GM18511 (cell line): ENCODE data around the gene GRIA1.
"Not testable (repeated sequence)": the region's sequence is repeated elsewhere in the genome, so short reads cannot be mapped to it uniquely, and the experiment has no call there.

Source experiments
- ATAC-seq: cut with Tn5 transposase; IDR thresholded peaks from one replicate; pipeline ENCODE4 v1.9.1; 2021; ENCODE audit warnings: mild to moderate bottlenecking, moderate library complexity; ENCODE audit not compliant: unreplicated experiment

The GRIA1 gene

DNA sequence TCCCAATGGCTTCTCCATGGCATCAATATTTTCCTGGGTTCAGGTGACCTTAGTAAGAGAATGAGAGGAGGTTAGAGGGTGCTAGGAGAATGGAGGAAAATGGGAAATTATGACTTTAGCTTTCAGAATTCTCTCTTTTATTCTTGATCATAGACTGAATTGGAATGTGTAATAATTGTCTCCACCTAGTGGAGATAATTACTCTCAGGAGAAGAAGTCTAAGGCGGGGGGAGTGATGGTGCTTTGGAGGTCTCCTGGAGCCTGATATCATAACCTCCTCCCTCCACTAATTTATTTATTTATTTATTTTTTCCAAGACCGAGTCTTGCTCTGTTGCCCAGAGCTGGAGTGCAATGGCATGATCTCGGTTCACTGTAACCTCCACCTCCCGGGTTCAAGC is 221.3 kb downstream of the GRIA1 start:
- ATAC-seq = no peak

DNA sequence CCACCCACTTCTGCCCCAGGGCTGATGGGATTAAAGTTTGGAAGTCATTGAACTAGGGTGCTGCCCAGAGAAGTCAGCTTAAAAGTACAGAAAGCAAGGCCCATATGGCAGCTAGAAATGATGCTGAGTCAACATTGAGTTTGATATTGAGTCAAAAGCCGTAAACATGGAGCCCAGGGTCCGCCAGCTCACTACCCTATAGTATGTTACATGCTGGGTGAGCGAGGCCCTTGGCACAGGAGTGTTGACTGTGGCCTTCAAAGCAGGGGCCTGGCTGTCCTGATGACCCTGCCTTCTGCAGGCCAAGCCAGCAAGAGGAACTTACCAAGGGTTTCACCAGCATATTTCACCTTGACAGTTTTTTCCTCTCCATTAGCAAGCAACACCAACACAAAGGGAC is 222.5 kb downstream of the GRIA1 start:
- ATAC-seq = no peak

DNA sequence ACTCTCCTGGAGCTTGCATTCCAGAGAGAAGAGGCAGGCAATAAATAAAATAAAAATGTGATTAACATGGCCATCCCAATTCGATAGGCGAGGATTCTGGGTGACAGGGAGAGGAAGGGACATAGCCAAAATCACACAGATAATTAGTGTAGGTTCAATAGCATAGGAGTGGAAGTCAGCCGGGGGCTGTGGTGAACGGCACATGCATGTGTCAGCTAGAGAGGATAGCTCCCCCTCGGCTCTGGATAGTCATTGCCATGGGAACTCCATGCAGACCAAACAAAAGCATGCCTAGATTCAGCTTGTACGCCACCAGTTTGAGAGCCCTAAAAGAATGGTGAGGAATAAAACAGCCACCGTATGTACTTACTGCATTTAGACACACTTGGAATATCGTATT is 223.5 kb downstream of the GRIA1 start:
- ATAC-seq = no peak

DNA sequence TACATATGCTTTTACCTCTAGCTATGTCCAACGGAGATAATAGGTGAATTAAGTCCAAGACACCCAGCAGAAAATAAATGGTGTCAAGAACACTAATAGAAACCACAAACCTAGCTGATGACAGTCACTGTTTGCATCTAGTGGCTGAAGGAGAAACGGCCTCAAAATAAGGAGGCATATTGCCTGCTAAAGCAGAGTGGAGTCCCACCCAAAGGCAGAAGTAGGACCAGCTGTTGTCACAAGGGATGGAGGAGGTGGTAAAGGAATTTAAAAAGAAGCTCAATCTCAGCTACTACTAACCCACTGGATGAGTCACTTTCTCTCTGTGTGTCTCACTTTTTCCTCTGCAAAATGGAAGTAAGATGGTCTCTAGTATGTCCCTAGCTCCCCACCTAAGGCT is 224.3 kb downstream of the GRIA1 start:
- ATAC-seq = no peak

DNA sequence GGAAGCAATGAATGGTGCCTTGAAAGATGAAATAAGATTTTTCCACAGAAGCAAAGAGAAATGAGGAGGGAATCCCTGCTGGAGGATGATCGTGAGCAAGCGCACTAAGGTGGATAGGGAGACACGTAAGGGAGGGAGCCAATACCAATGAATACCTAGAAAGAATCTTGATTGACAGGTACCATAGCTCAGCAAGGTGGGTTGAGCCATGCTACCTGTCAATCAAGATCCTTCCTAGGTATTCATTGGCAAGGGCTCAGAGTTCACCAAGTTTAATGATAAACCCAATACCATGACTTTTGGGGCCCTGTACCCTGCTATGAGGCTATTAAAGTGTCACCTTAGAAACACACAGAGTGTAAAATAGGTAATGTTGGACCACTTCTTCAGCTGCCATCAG is 226.8 kb downstream of the GRIA1 start:
- no peak for ATAC-seq

DNA sequence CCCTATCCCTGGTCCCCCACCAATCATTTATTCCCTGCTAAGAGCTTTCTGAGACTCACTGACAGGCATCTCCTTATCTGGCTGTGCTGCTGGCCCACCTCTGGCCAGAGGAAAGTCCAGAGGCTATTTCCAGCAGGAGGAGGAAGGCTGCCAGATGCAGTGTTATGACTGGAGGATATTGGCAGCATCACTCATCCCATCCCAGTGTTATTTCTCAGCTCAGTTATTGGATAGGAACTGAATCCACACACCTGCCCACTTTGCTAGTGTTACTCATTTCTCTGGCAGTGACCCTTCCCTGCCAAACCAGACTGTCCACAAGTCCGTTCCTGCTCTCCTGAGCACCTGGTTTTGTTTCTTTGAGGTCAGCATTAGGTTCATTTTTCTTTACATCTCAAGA is 228.2 kb downstream of the GRIA1 start:
- no peak for ATAC-seq

DNA sequence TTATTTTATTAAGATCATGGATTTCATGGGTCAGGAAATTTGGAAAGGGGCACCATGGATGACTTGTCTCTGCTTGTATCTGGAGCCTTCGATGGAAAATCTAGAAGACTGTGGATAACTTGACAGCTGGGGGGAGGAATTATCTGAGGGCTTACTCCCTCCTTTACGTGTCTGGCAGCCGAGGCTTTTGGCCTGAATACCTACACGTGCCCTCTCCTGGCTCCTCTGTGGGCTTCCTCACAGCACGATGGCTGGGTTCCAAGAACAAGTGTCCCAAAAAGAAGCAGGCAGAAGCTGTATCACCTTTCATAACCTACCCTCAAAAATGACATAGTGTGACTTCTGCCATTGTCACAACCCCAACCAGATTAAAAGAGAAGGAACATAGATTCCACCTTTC is 228.9 kb downstream of the GRIA1 start:
- ATAC-seq = no peak

DNA sequence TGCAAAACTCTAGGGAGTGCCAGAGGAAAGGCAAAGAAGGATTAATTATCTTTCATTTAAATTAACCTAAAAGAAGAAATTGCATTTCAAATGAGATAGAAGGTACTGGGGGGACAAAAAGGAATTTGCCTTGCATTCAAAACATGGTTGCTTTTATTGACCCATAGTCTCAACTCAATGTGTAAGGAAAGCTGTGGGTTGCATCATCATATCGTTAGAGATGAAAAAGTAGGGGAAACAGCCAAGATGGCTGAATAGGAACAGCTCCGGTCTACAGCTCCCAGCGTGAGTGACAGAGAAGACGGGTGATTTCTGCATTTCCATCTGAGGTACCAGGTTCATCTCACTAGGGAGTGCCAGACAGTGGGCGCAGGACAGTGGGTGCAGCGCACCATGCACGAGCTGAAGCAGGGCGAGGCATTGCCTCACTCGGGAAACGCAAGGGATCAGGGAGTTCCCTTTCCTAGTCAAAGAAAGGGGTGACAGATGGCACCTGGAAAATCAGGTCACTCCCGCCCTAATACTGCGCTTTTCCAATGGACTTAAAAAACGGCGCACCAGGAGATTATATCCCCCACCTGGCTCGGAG is 232.6 kb downstream of the GRIA1 start:
- not testable (repeated sequence) for ATAC-seq

DNA sequence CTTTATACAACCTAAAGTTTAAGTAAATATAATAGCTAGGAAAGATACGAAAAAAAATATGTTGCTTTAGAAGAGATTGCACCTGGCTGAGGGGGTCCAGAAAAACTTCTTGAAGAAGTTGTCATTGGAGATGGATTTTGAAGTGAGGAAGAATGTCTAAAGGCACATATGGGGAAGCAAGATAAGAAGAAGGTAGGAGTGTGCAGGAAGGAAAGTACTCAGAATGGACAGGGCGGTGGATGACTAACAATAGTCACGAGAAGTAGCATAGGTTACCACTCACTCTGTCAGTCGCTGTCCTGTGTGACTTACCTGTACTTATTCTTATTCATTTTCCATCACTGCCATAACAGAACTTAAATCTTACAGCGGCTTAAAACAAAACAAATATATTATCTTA is 251.6 kb downstream of the GRIA1 start:
- no peak for ATAC-seq

DNA sequence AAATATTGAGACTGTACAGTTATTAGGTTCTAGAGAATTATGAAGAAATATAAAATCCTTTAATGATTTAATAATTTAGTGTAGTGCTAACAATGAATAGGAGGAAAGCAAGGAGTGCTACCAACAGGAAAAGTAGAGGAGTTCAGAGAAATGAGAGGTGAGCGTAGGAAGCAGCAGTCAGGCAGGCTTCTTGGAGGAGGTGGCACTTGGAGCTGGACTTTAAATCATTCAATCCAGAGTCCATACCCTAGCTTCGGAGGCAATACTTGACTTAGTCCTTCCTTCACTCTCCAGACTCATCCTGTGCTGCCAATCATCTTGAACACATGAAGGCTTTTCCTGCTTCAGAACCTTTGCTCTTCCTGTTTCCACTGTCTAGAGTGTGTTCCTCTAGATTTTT is 254.3 kb downstream of the GRIA1 start:
- no peak for ATAC-seq

DNA sequence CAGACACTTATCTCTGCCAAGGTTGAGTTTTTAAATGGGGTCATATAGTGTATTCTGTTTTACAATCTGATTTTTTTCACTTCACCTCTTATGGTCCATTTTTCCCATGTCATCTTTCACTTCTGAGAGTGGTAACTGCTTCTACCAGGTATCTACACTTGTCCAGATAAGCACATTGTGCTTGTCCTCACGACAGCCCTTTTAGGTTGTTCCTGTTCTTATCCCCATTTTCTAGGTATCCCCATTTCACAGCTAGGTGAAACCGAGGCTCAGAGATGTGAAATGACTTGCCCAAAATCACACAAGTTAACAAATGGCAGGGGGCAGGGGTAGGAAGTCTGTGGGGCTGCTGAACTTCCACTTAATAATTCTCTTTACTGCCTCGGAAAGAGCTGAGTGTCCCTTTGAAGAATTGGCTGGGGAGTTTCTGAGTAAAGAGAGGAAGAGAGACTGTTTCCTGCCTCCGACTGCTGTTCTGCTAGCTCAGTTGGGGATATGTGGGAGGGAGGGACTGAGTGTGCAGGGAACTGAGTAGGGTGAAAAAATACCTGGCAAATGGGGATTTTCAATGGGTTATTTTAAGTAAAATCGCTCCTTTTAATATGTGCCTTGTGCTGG is 255.4 kb downstream of the GRIA1 start:
- ATAC-seq = no peak

DNA sequence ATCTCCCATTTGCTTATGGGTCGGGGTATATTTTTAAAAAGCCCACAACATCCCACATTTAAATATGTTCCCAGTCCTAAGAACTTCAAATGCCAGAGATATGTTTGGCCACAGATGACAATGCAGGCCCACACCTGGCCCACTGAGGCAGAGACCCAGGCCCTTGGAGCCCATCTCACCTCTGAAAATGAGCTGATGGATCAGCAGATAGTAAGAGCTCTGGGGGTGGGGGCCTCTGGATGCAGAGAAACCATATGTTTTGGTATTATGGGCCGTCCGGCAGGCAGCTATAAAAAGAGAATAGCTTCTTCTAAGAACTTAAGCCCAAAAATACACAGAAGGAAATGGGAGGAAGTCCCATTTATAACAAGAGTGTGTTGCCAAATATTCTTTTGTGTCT is 256.0 kb downstream of the GRIA1 start:
- no peak for ATAC-seq

DNA sequence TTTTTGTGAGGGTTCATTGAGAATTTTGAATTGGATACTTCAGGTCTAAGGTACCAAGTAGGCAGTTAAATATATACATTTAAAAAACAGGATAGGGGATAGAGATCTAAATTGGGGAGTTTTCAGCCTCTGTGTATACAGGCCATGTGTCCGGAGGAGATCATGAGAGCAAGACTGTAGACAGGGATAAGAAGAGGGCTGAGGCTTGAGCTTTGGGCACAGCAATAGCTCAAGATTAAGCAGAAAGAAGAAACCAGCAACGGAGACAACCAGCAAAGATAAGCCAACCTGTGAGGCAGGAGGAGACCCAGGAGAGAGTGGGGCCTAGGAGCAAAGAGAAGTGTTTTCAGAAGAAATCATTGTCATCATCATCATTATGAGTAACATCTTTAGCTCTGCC is 258.4 kb downstream of the GRIA1 start:
- no peak for ATAC-seq

DNA sequence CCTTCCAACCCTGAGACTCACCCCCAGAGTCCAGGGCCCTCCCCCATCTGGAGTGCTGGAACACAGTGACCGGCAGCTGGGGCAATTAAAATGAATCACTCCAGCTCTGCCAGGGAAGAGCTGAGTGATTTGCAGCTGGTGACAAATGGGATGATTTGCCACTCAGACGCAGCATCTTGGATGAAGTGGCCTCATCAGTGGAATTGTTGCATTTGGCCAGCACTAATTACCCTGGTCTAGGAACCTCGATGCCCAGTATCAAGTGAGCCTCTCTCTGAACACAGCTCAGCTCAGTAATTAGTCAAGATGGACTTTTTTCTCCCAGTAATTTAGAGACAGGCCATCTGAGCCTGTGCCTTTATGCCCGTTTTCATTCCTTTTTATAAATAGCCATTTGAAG is 259.5 kb downstream of the GRIA1 start:
- no peak for ATAC-seq

DNA sequence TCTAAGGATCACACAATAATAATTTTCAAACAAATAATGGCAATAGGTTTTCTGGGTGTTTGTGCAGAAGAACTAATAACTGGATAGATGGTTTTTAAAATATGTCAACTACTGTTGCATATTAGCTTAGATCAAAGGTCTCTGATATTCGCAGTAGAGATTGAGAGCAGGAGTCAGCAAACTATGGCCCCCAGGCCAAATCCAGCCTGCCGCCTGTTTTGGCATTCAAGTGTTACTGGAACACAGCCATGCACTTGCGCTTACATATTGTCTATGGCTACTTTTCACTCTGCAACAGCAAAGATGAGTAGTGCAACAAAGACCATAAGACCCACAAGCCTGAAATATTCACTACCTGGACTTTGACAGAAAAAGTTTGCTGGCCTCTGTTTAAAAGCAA is 260.8 kb downstream of the GRIA1 start:
- no peak for ATAC-seq

DNA sequence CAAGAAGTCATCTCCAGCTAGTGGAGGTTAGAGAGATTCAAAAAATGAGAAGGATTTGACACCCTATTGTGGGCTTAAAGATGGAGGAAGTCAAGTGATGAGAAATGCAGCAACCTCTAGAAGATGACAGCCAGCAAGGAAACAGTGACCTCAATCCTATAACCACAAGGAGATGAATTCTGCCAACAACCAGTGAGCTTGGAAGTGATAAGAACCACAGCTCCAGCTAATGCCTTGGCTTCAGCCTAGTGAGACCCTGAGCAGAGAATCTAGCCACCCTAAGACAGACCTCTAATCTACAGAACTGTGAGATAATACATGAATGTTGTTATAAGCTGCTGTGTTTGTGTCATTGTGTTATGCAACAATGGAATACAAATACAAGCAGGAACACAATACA is 262.4 kb downstream of the GRIA1 start:
- no peak for ATAC-seq

DNA sequence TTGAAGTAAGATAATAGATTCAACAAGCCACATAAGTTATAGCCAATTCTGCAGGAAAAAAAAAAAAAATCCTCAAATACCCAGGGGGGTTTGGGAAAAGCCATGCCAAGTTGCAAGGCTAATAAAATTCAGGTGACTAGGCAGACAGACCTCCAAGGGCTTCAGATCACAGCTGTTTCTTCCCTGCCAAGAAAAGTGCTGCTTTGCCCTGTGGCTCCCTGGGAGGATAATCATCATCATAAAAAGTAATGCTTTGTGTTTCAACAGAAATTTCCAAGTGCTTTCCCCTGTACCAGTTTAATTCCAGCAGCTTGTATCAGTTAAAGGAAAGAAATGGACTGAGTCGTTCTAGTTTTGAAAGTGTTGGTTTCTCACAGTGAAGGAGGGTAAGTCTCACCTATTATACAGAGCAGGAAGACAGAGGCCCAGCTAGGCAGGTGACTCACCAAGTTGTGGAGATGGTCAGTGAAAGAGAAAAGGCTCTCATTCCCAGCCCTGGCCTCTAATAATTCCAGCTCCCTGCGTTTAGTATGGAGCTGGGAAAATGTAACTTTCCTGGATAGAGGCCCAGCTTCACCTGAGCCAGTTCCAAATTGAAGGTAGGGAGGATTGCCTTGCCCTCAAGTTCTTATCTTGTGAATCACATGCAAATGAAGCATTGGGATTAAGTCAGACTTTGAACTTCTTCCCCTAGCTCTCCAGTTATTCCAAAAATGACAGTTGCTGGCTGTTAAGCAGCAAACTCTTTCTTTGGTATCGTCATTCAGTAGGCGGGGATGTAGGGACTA is 263.4 kb downstream of the GRIA1 start:
- ATAC-seq = no peak

DNA sequence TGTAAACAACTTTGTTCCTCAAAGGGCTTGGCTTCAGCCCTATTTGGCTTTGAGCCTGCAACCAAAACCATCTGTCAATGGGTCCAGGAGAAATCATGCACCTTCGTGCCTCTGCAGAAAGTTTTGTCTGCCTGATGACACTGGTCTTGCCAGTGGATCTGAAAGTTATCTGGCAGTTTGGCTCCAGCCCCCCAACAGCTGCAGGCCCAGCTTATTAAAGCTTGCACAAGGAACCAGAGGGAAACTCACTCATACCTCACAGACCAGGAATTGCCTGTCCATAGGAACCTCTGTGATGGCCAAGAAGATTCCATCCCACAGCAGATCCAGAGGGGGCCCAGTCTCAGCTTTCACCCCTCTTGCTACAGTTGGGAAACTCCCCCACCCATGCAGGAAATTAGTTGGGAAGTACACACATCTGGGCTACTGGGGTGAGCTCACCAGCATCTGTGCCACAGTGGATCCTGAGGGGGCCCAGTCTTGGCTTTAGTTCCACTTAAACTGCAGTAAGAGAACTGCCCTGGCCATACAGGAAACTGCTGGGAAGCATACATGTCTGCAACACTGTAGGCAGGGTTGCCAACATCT is 265.5 kb downstream of the GRIA1 start:
- no peak for ATAC-seq

DNA sequence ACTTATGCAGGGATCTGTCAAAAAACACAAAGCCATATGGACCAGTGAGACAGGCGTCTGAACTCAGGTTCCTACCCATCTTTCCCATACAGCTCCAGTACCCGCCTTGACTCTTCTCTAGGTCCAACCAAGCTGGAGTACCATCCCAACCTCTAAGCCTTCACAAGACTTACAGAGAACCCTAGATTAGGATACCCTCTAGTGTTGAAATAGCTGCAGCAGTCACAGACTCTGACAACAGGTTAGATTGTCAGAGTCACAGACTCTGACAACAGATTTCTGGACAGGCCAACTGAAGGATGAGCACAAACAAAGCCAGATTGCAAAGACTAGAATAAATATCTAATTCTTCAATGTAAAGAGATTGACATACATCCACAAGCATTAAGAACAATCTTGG is 266.1 kb downstream of the GRIA1 start:
- ATAC-seq = no peak

DNA sequence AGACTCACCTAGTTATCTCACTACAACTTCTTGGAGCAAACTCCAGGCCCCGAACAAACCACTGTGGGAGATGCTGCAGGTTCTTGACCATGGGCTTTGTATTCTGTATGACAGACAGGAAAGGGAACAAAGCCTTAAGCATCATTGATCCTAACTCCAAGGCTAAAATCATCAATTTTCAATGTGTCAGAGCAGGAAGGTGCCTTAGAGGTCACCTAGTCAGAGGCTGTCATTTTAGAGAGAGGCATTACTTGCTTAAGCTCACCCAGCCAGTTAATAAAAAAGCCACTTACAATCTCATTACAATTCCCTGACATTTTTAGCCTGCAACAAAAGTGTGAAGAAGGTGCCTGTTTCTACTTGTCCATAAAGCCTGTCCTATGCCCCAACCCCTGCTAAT is 275.5 kb downstream of the GRIA1 start:
- ATAC-seq = no peak

DNA sequence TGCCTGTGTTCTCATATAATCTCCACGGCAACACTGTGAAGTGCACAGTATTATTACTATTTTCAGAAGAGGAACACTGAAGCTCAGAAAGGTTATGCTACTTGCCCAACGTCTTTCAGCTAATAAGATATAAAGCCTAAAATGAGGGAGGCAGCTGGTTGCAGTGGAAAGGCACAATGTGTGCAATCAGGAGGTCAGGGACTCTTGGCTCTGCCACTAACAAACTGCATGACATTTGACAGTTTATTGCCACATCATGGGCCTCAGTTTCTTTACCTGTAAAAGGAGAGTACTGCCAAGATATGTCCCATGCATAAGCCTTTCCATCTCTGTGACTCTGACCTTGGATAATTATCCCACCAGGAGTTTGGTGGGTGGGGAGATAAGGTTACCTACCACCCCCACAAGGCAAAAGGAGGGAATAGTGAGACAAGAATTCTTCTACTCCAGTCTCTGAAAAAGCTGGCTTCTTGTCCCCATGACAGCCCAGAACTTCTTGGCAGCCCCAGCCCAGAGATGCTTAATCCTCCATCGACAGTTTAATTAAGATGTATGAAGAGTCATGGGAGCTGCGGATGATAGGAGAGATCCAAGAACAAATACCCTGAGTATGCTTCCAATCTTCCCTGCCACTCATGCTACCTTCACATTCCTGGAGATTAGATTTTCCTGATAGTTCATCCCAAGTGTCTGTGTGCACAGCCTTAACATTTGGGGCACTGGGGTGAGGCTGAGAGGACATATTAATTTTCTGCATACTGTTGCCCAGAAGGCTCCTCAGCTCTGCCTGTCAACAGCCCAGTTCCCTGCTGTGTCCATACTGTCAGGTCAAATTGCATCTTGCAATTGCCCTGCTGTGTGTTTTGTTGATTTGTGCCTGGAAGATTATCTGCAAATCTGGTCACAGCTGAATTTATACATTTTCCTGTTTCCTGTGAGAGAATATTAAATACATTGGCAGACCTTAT is 277.0 kb downstream of the GRIA1 start:
- no peak for ATAC-seq
